GM10248 (cell line): Measurements from ENCODE around the gene NKG7.

Experiments
- CTCF ChIA-PET: fragments of 300-600 bp; sonication (Branson Sonifier 250); formaldehyde crosslinking; extraction: SDS; loops from one replicate; lab custom pipeline; 2021; ENCODE audit warnings: antibody characterized with exemption; lab: Yijun Ruan, JAX
- POLR2A ChIA-PET: fragments of 350-650 bp; sonication (Branson Sonifier 250); formaldehyde crosslinking; extraction: SDS; loops from one replicate; lab custom pipeline; 2020; ENCODE audit warnings: antibody characterized with exemption; lab: Yijun Ruan, JAX
- DNase-seq: peaks from one replicate; pipeline ENCODE4 v3.0.0; 2012; ENCODE audit errors: extremely low spot score
- CTCF ChIP-seq: IDR thresholded peaks from 2 replicates; pipeline ENCODE4 v1.5.1; 2012; ENCODE audit warnings: mild to moderate bottlenecking, low read depth; ENCODE audit errors: extremely low read depth, missing control alignments, control extremely low read depth

NKG7 gene

GRCh38 chr19:51365211-51365964 is 7.1 kb downstream of the NKG7 start:
- ChIA-PET CTCF (interaction anchor here (0.7 to 2.1 kb wide), 8 partner anchors 11 to 296 kb away, joined by 3 to 8 read pairs (median 4); partner anchors contain the start of gene SIGLEC10), POLR2A (interaction anchor here (0.8 to 0.9 kb wide), 2 partner anchors 29 to 564 kb away, joined by 3 to 4 read pairs; no protein-coding TSS in a partner anchor)
- TF ChIP-seq CTCF = peak; percentile 8
- DNase-seq = no peak

- POLR2A ChIA-PET = no interaction called here
- TF ChIP-seq CTCF = no peak
- DNase-seq = no peak
- CTCF ChIA-PET = interaction anchor here (1.4 to 2.1 kb wide), 3 partner anchors 24 to 44 kb away, joined by 3 to 11 read pairs (median 8); partner anchors contain the start of gene VSIG10L
Observed at GRCh38 chr19:51364200-51365106, 8.0 kb downstream of the NKG7 start.

GRCh38 chr19:51361239-51361638 is 11.2 kb downstream of the NKG7 start:
- DNase-seq = no peak
- TF ChIP-seq CTCF = no peak
- ChIA-PET CTCF (no interaction called here), POLR2A (no interaction called here)

- DNase-seq = no peak
- CTCF ChIA-PET = interaction anchor here (0.7 to 1.2 kb wide), 6 partner anchors 9 to 36 kb away, joined by 3 to 5 read pairs (median 5); partner anchors contain the start of genes CLDND2 and VSIG10L
- POLR2A ChIA-PET = no interaction called here
- no peak for TF ChIP-seq CTCF
Observed at GRCh38 chr19:51359294-51359693, 13.2 kb downstream of the NKG7 start.

GRCh38 chr19:51357952-51358351 is 14.5 kb downstream of the NKG7 start:
- DNase-seq = no peak
- ChIA-PET CTCF (interaction anchor here (1.0 to 1.1 kb wide), 2 partner anchors 17 to 59 kb away, joined by 3 read pairs; partner anchors contain the start of gene SIGLEC10), POLR2A (no interaction called here)
- no peak for TF ChIP-seq CTCF
